OCI-LY1 (cell line): ENCODE data around the gene TTC16.

ENCODE experiments used
- H2AFZ ChIP-seq: fragments of 200-600 bp; sonication (generic), shearing (Covaris generic); 2 replicates; pipeline ENCODE4 v1.6.0; 2014; ENCODE audit warnings: antibody characterized with exemption, mild to moderate bottlenecking, low read length
- H3F3A ChIP-seq: fragments of 200-600 bp; sonication (generic), shearing (Covaris generic); 2 replicates; pipeline ENCODE4 v1.6.0; 2014; ENCODE audit warnings: mild to moderate bottlenecking, antibody characterized with exemption, low read length, moderate library complexity; ENCODE audit not compliant: insufficient read depth
- H3K27ac ChIP-seq: fragments of 200-600 bp; sonication (generic); 2 replicates; pipeline ENCODE4 v1.5.1; 2014; ENCODE audit warnings: low read length, mixed run types, mild to moderate bottlenecking, low read depth; ENCODE audit not compliant: poor library complexity, severe bottlenecking
- H3K27me3 ChIP-seq: fragments of 200-600 bp; sonication (generic); 2 replicates; pipeline ENCODE4 v1.6.0; 2014; ENCODE audit warnings: antibody characterized with exemption, mild to moderate bottlenecking, low read length, moderate library complexity; ENCODE audit not compliant: insufficient read depth
- H3K36me3 ChIP-seq: fragments of 200-600 bp; sonication (generic); 2 replicates; pipeline ENCODE4 v1.6.1; 2014; ENCODE audit warnings: mild to moderate bottlenecking, antibody characterized with exemption, low read length, moderate library complexity, mixed read lengths; ENCODE audit not compliant: insufficient read depth
- H3K4me1 ChIP-seq: fragments of 200-600 bp; sonication (generic); 2 replicates; pipeline ENCODE4 v1.5.1; 2014; ENCODE audit warnings: mild to moderate bottlenecking, low read length, moderate library complexity; ENCODE audit not compliant: insufficient read depth, severe bottlenecking
- H3K4me2 ChIP-seq: fragments of 200-600 bp; sonication (generic), shearing (Covaris generic); 2 replicates; pipeline ENCODE4 v1.6.1; 2014; ENCODE audit warnings: low read length
- H3K4me3 ChIP-seq: fragments of 200-600 bp; sonication (generic); 2 replicates; pipeline ENCODE4 v1.5.1; 2014; ENCODE audit warnings: low read length, low read depth, mild to moderate bottlenecking, mixed read lengths; ENCODE audit not compliant: poor library complexity, severe bottlenecking
- H3K79me2 ChIP-seq: fragments of 200-600 bp; shearing (Covaris generic); 2 replicates; pipeline ENCODE4 v1.6.1; 2016; ENCODE audit warnings: mixed run types, low read length, mixed read lengths; ENCODE audit not compliant: insufficient read depth
- H3K9ac ChIP-seq: fragments of 200-600 bp; sonication (generic), shearing (Covaris generic); 2 replicates; pipeline ENCODE4 v1.6.1; 2014; ENCODE audit warnings: mild to moderate bottlenecking, low read length, mixed read lengths
- H3K9me2 ChIP-seq: fragments of 200-600 bp; sonication (generic), shearing (Covaris generic); 2 replicates; pipeline ENCODE4 v1.6.1; 2014; ENCODE audit warnings: low read depth, mild to moderate bottlenecking, low read length, mixed read lengths
- H3K9me3 ChIP-seq: fragments of 200-600 bp; shearing (Covaris generic); 2 replicates; pipeline ENCODE4 v1.6.1; 2014; ENCODE audit warnings: low read length, mixed read lengths
- H4K20me1 ChIP-seq: fragments of 200-600 bp; sonication (generic), shearing (Covaris generic); 2 replicates; pipeline ENCODE4 v1.6.0; 2016; ENCODE audit warnings: mild to moderate bottlenecking, low read length; ENCODE audit not compliant: insufficient read depth
- CTCF ChIP-seq: fragments of 200-600 bp; sonication (generic), shearing (Covaris generic); IDR thresholded peaks from 2 replicates; pipeline ENCODE4 v1.5.1; 2017; ENCODE audit warnings: mild to moderate bottlenecking, antibody characterized with exemption, low read length, moderate library complexity, mixed read lengths
- EZH2 ChIP-seq: fragments of 200-600 bp; sonication (generic), shearing (Covaris generic); IDR thresholded peaks from 2 replicates; pipeline ENCODE4 v1.8.0; 2017; ENCODE audit warnings: borderline replicate concordance, mixed run types, mild to moderate bottlenecking, antibody characterized with exemption, low read length, moderate library complexity, mixed read lengths

Gene TTC16

GRCh38 chr9:127712867-127713266, 3.0 kb upstream of the TTC16 start:
- no peak for TF ChIP-seq CTCF
- no peak for TF ChIP-seq EZH2
- Histone ChIP-seq H3K4me2 (no peak overlapping the region), H3K79me2 (no peaks in the 10 kb centered on the region), H3F3A (no peaks in the 10 kb centered on the region), H3K9me2 (no peaks in the 10 kb centered on the region), H3K9me3 (no peaks in the 10 kb centered on the region), H3K9ac (no peak overlapping the region), H3K4me1 (peaks cover 5% of the 10 kb centered on the region), H3K36me3 (no peaks in the 10 kb centered on the region), H4K20me1 (no peaks in the 10 kb centered on the region), H3K4me3 (no peak overlapping the region), H3K27me3 (no peaks in the 10 kb centered on the region), H2AFZ (no peak overlapping the region), H3K27ac (no peak overlapping the region)

GRCh38 chr9:127714020-127714750, 1.7 kb upstream of the TTC16 start:
- H3K4me2 ChIP-seq = peak overlapping the region; percentile 25; the same call in 1 of the 2 replicates
- no peaks in the 10 kb centered on the region for H3K9me2 ChIP-seq
- H3K9ac ChIP-seq = no peak overlapping the region
- H3K27me3 ChIP-seq = no peaks in the 10 kb centered on the region
- no peaks in the 10 kb centered on the region for H3K36me3 ChIP-seq
- no peaks in the 10 kb centered on the region for H4K20me1 ChIP-seq
- H3K9me3 ChIP-seq = no peaks in the 10 kb centered on the region
- H3K79me2 ChIP-seq = no peaks in the 10 kb centered on the region
- peaks cover 5% of the 10 kb centered on the region for H3K4me1 ChIP-seq
- no peaks in the 10 kb centered on the region for H3F3A ChIP-seq
- no peak overlapping the region for H3K4me3 ChIP-seq
- H3K27ac ChIP-seq = no peak overlapping the region
- no peak overlapping the region for H2AFZ ChIP-seq
- no peak for TF ChIP-seq CTCF
- no peak for TF ChIP-seq EZH2

- H3K36me3 ChIP-seq = no peaks in the 10 kb centered on the region
- H3K79me2 ChIP-seq = no peaks in the 10 kb centered on the region
- no peaks in the 10 kb centered on the region for H4K20me1 ChIP-seq
- peak overlapping the region; percentile 82 for H3K4me2 ChIP-seq
- no peaks in the 10 kb centered on the region for H3F3A ChIP-seq
- H3K27ac ChIP-seq = no peak overlapping the region
- TF ChIP-seq EZH2 = no peak
- no peak for TF ChIP-seq CTCF
- H3K4me1 ChIP-seq = peaks cover 5% of the 10 kb centered on the region
- no peaks in the 10 kb centered on the region for H3K9me2 ChIP-seq
- H2AFZ ChIP-seq = no peak overlapping the region
- peak overlapping the region; percentile 72 for H3K4me3 ChIP-seq
- H3K27me3 ChIP-seq = no peaks in the 10 kb centered on the region
- peak overlapping the region; percentile 62 for H3K9ac ChIP-seq
- no peaks in the 10 kb centered on the region for H3K9me3 ChIP-seq
These were observed 869 bp upstream of the TTC16 start for GRCh38 chr9:127714951-127715469.
